Endothelial cell of umbilical vein (primary cell): Measurements from ENCODE around the gene ARHGAP18. TPM values are rescaled to one million over a fixed set of nuclear protein-coding genes. Genes with fewer than 3 reads are reported as not detected.

Experiments used
- BruUV-seq: library from RNA; stranded (reverse); fragments of 400-500 nt; replicated peaks from 2 replicates; lab custom pipeline; 2021; lab: Mats Ljungman, UMichigan
- CTCF ChIA-PET: fragments of 300-600, 350-600 bp; sonication (Branson Sonifier 250); formaldehyde crosslinking; loops from one replicate; lab custom pipeline; 2021; ENCODE audit warnings: antibody characterized with exemption, inconsistent platforms; lab: Charles Lee
- POLR2A ChIA-PET: fragments of 300-600, 350-600 bp; sonication (Branson Sonifier 250); formaldehyde crosslinking; loops from one replicate; lab custom pipeline; 2021; ENCODE audit warnings: antibody characterized with exemption, inconsistent platforms; lab: Charles Lee
- DNase-seq: peaks from one replicate; pipeline ENCODE4 v3.0.0-alpha.2; 2011; ENCODE audit warnings: low read depth, low spot score
- FAIRE-seq: peaks from 2 replicates; lab custom pipeline; 2011; peaks lifted over from hg19 to GRCh38; lab: Jason Lieb, UNC
- H2AFZ ChIP-seq: 2 replicates; pipeline ENCODE4 v1.6.0; 2012; ENCODE audit warnings: low read depth, low read length, control low read depth, inconsistent platforms
- H3K27ac ChIP-seq: 2 replicates; pipeline ENCODE4 v1.5.1; 2011; ENCODE audit warnings: low read depth, mild to moderate bottlenecking, control low read depth, low read length, moderate library complexity; ENCODE audit not compliant: insufficient read depth
- H3K27me3 ChIP-seq, 2 experiments: 2 replicates each; pipeline versions ENCODE4 v1.6.0 to v1.6.1; 2011; ENCODE audit warnings: low read length in 2 of 2, mixed read lengths in 1 of 2; ENCODE audit not compliant: control insufficient read depth in 2 of 2, insufficient read depth in 2 of 2
- H3K36me3 ChIP-seq, 2 experiments: 2 replicates in 1 of 2; 3 replicates in 1 of 2; pipeline ENCODE4 v1.5.1; 2011; ENCODE audit warnings: low read length in 2 of 2, mild to moderate bottlenecking in 1 of 2, moderate library complexity in 1 of 2; ENCODE audit not compliant: control insufficient read depth in 2 of 2, insufficient read depth in 2 of 2; ENCODE audit errors: extremely low read depth in 1 of 2
- H3K4me1 ChIP-seq: 3 replicates; pipeline ENCODE4 v1.5.1; 2011; ENCODE audit warnings: mild to moderate bottlenecking, low read length; ENCODE audit not compliant: control insufficient read depth, insufficient read depth; ENCODE audit errors: extremely low read depth
- H3K4me2 ChIP-seq: 2 replicates; pipeline ENCODE4 v1.6.1; 2011; ENCODE audit warnings: low read length, control low read depth, mixed read lengths; ENCODE audit not compliant: insufficient read depth
- H3K4me3 ChIP-seq, 3 experiments: fragments of 200-600 bp in 1 of 3; sonication (generic), shearing (Covaris generic) in 1 of 3; replicated peaks in 1 of 3; 2 replicates each; pipeline ENCODE4 v1.5.1; 2011 to 2016; ENCODE audit warnings: control low read depth in 3 of 3, low read length in 3 of 3, mild to moderate bottlenecking in 2 of 3, inconsistent platforms in 1 of 3, low read depth in 1 of 3, moderate library complexity in 1 of 3; ENCODE audit not compliant: insufficient read depth in 1 of 3
- H3K79me2 ChIP-seq: 2 replicates; pipeline ENCODE4 v1.6.0; 2012; ENCODE audit warnings: low read length, inconsistent platforms; ENCODE audit not compliant: control insufficient read depth, insufficient read depth
- H3K9ac ChIP-seq: replicated peaks from 2 replicates; pipeline ENCODE3; 2011; ENCODE audit warnings: low read length, control low read depth; ENCODE audit not compliant: insufficient read depth; ENCODE audit errors: extremely low read depth
- H3K9me1 ChIP-seq: replicated peaks from 3 replicates; pipeline ENCODE4 v1.6.0; 2011; ENCODE audit warnings: mild to moderate bottlenecking, low read length; ENCODE audit not compliant: control insufficient read depth, insufficient read depth; ENCODE audit errors: extremely low read depth
- H3K9me3 ChIP-seq: replicated peaks from 2 replicates; pipeline ENCODE4 v1.5.1; 2012; ENCODE audit warnings: low read length, inconsistent platforms; ENCODE audit not compliant: control insufficient read depth, insufficient read depth
- H4K20me1 ChIP-seq: replicated peaks from 2 replicates; pipeline ENCODE3; 2011; ENCODE audit warnings: mild to moderate bottlenecking, low read length; ENCODE audit not compliant: control insufficient read depth, insufficient read depth; ENCODE audit errors: extremely low read depth
- EZH2 ChIP-seq: IDR thresholded peaks from 2 replicates; pipeline ENCODE4 v1.6.1; 2012; ENCODE audit warnings: borderline replicate concordance, low read depth, mild to moderate bottlenecking, moderate library complexity, low read length, inconsistent platforms; ENCODE audit not compliant: severe bottlenecking
- FOS ChIP-seq: IDR thresholded peaks from 2 replicates; pipeline ENCODE4 v1.6.1; 2011; ENCODE audit warnings: mild to moderate bottlenecking, low read length, moderate library complexity, borderline replicate concordance; ENCODE audit not compliant: insufficient read depth
- GATA2 ChIP-seq: IDR thresholded peaks from 2 replicates; pipeline ENCODE4 v1.7.0; 2011; ENCODE audit warnings: low read depth, mild to moderate bottlenecking, moderate library complexity, mixed read lengths, low read length; ENCODE audit not compliant: insufficient read length, insufficient read depth
- JUN ChIP-seq: IDR thresholded peaks from 2 replicates; pipeline ENCODE4 v1.6.1; 2011; ENCODE audit warnings: borderline replicate concordance, low read depth; ENCODE audit not compliant: insufficient read length, insufficient read depth
- MYC ChIP-seq: IDR thresholded peaks from one replicate; pipeline ENCODE4 v1.6.1; 2011; ENCODE audit warnings: mild to moderate bottlenecking, low read depth, low read length
- POLR2A ChIP-seq: IDR thresholded peaks from 2 replicates; pipeline ENCODE4 v1.6.1; 2012; ENCODE audit warnings: low read depth, mild to moderate bottlenecking, control low read depth, low read length
- POLR2AphosphoS5 ChIP-seq: IDR thresholded peaks from 2 replicates; pipeline ENCODE4 v1.6.1; 2012; ENCODE audit warnings: low read depth, mild to moderate bottlenecking, control low read depth, low read length, moderate library complexity; ENCODE audit not compliant: insufficient read depth
- dilution Hi-C: fragments of 300-500 bp; cut with MboI; formaldehyde crosslinking; loops from one replicate; pipeline ENCODE4 v1.15.0; 2019; ENCODE audit warnings: low sequenced_read_pairs; ENCODE audit not compliant: extremely low pct_ligation_motif_present
- intact Hi-C: fragments of 100-400 bp; cut with micrococcal nuclease; formaldehyde crosslinking; loops from one replicate; pipeline ENCODE4 v1.10.0; 2022
- polyA plus RNA-seq, 4 experiments: library from polyadenylated mRNA; depleted of rRNA in 3 of 4; stranded (reverse) in 3 of 4; unstranded in 1 of 4; fragments of >200 nt; gene quantifications; 2 replicates each; pipeline versions ENCODE4 v1.2.1 to v1.2.3, GENCODE V29; 2011 to 2012; ENCODE audit warnings: missing spikeins in 1 of 4
- total RNA-seq: library from RNA; stranded (reverse); gene quantifications from 2 replicates; pipeline ENCODE4 v1.2.3, GENCODE V29; 2021
- TF ChIP-seq, protein P1 (sequence below), 2 donors: IDR thresholded peaks; 1 replicate in 1 of 2; 2 replicates in 1 of 2; pipeline ENCODE4 v1.5.1; 2011; ENCODE audit warnings: low read length in 2 of 2, mild to moderate bottlenecking in 2 of 2, moderate library complexity in 2 of 2, control low read depth in 1 of 2, inconsistent platforms in 1 of 2, low read depth in 1 of 2; ENCODE audit not compliant: insufficient read depth in 1 of 2; ENCODE audit errors: extremely low read depth in 1 of 2
- TF ChIP-seq, protein P2 (sequence below): IDR thresholded peaks from 2 replicates; pipeline ENCODE4 v1.6.1; 2011; ENCODE audit not compliant: insufficient read depth, insufficient read length

Gene ARHGAP18
- total and polyA plus RNA-seq, 2 donors (not counting 3 experiments of a cell fraction or from before 2014, with no cell fraction given), result 13.1 to 86.1 TPM

GRCh38 chr6:129694036-129694435 is 15.9 kb downstream of the ARHGAP18 start:
- Histone ChIP-seq H3K9me1 (no peaks in the 10 kb centered on the region), H2AFZ (no peak overlapping the region), H3K4me2 (no peak overlapping the region), H3K4me3 (no peak overlapping the region), H3K4me1 (peaks cover 33% of the 10 kb centered on the region), H3K9ac (no peak overlapping the region), H3K27ac (no peak overlapping the region), H3K27me3 (no peaks in the 10 kb centered on the region), H3K36me3 (peaks cover 0 to 12% of the 10 kb centered on the region in 2 experiments), H4K20me1 (peaks cover 5% of the 10 kb centered on the region), H3K79me2 (peaks cover 90% of the 10 kb centered on the region), H3K9me3 (no peaks in the 10 kb centered on the region)
- intact Hi-C loops, result no loop called here
- TF ChIP-seq POLR2A (no peak), EZH2 (no peak), GATA2 (no peak), JUN (no peak), FOS (no peak), MYC (no peak), POLR2AphosphoS5 (no peak)
- TF ChIP-seq, protein P1, sequence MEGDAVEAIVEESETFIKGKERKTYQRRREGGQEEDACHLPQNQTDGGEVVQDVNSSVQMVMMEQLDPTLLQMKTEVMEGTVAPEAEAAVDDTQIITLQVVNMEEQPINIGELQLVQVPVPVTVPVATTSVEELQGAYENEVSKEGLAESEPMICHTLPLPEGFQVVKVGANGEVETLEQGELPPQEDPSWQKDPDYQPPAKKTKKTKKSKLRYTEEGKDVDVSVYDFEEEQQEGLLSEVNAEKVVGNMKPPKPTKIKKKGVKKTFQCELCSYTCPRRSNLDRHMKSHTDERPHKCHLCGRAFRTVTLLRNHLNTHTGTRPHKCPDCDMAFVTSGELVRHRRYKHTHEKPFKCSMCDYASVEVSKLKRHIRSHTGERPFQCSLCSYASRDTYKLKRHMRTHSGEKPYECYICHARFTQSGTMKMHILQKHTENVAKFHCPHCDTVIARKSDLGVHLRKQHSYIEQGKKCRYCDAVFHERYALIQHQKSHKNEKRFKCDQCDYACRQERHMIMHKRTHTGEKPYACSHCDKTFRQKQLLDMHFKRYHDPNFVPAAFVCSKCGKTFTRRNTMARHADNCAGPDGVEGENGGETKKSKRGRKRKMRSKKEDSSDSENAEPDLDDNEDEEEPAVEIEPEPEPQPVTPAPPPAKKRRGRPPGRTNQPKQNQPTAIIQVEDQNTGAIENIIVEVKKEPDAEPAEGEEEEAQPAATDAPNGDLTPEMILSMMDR (IDR thresholded peaks at IDR 0.05; ENCODE audit: extremely low read depth in 1 of 2, insufficient read depth in 1 of 2, low read depth in 1 of 2, low read length in 2 of 2), result no peak
- TF ChIP-seq, protein P2, sequence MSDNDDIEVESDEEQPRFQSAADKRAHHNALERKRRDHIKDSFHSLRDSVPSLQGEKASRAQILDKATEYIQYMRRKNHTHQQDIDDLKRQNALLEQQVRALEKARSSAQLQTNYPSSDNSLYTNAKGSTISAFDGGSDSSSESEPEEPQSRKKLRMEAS, result no peak
- no TSS peak for BruUV-seq
- FAIRE-seq (no peak), DNase-seq (no peak)
- ChIA-PET CTCF (no interaction called here), POLR2A (interaction anchor here (0.6 kb wide), 1 partner anchor 1169 kb away, joined by 3 read pairs; no protein-coding TSS in a partner anchor)
- dilution Hi-C loops, result no loop called here
